H9 (cell line): ENCODE results near the gene MYO10. TPM values are rescaled to one million over a fixed set of nuclear protein-coding genes. Genes with fewer than 3 reads are reported as not detected.

Source experiments
- DNase-seq: peaks from one replicate; pipeline ENCODE4 v3.0.0-alpha.2; 2017
- H2AFZ ChIP-seq: one replicate; pipeline ENCODE4 v1.6.1; 2013; ENCODE audit warnings: mild to moderate bottlenecking, low read length, control low read depth, moderate library complexity
- H2AK5ac ChIP-seq: 2 replicates; pipeline ENCODE4 v1.6.1; 2013; ENCODE audit warnings: low read length, control low read depth, mixed read lengths; ENCODE audit not compliant: insufficient read length
- H2BK120ac ChIP-seq: one replicate; pipeline ENCODE4 v1.6.1; 2013; ENCODE audit warnings: low read depth, mild to moderate bottlenecking, low read length, control low read depth, inconsistent platforms; ENCODE audit not compliant: poor library complexity, severe bottlenecking
- H2BK12ac ChIP-seq: 2 replicates; pipeline ENCODE4 v1.6.1; 2013; ENCODE audit warnings: low read length, control low read depth, mixed read lengths, low read depth; ENCODE audit not compliant: insufficient read length
- H2BK15ac ChIP-seq: 2 replicates; pipeline ENCODE4 v1.6.1; 2013; ENCODE audit warnings: low read depth, low read length, control low read depth
- H2BK20ac ChIP-seq: one replicate; pipeline ENCODE4 v1.6.1; 2013; ENCODE audit warnings: low read depth, mild to moderate bottlenecking, low read length, control low read depth, inconsistent platforms; ENCODE audit not compliant: poor library complexity, severe bottlenecking
- H2BK5ac ChIP-seq: 2 replicates; pipeline ENCODE4 v1.6.1; 2013; ENCODE audit warnings: low read length, control low read depth, mixed read lengths; ENCODE audit not compliant: insufficient read length
- H3K14ac ChIP-seq: 2 replicates; pipeline ENCODE4 v1.6.1; 2013; ENCODE audit warnings: low read length, control low read depth; ENCODE audit not compliant: insufficient read depth
- H3K18ac ChIP-seq: 2 replicates; pipeline ENCODE4 v1.6.1; 2013; ENCODE audit warnings: low read depth, mild to moderate bottlenecking, mixed read lengths, low read length, control low read depth; ENCODE audit not compliant: insufficient read length
- H3K23ac ChIP-seq: 2 replicates; pipeline ENCODE4 v1.6.1; 2013; ENCODE audit warnings: low read length, control low read depth, mixed read lengths, low read depth; ENCODE audit not compliant: insufficient read length
- H3K23me2 ChIP-seq: 2 replicates; pipeline ENCODE4 v1.6.1; 2013; ENCODE audit warnings: low read depth, mild to moderate bottlenecking, mixed read lengths, low read length, control low read depth; ENCODE audit not compliant: insufficient read length, poor library complexity, severe bottlenecking
- H3K27ac ChIP-seq: 2 replicates; pipeline ENCODE4 v1.5.1; 2013; ENCODE audit warnings: low read length, control low read depth, mixed read lengths, low read depth; ENCODE audit not compliant: insufficient read length
- H3K27me3 ChIP-seq: 2 replicates; pipeline ENCODE4 v1.6.1; 2013; ENCODE audit warnings: low read length, control low read depth, inconsistent platforms; ENCODE audit not compliant: insufficient read depth
- H3K4ac ChIP-seq: 2 replicates; pipeline ENCODE4 v1.6.1; 2013; ENCODE audit warnings: low read depth, mild to moderate bottlenecking, control low read depth, inconsistent platforms, low read length, moderate library complexity
- H3K4me1 ChIP-seq: 2 replicates; pipeline ENCODE4 v1.6.1; 2013; ENCODE audit warnings: low read length, control low read depth, inconsistent platforms; ENCODE audit not compliant: insufficient read depth
- H3K4me2 ChIP-seq: 2 replicates; pipeline ENCODE4 v1.6.1; 2013; ENCODE audit warnings: low read length, control low read depth, mixed read lengths; ENCODE audit not compliant: insufficient read length, insufficient read depth
- H3K56ac ChIP-seq: 2 replicates; pipeline ENCODE4 v1.6.1; 2013; ENCODE audit warnings: low read depth, mild to moderate bottlenecking, mixed read lengths, low read length, control low read depth; ENCODE audit not compliant: insufficient read length
- H3K79me1 ChIP-seq: 2 replicates; pipeline ENCODE4 v1.6.1; 2013; ENCODE audit warnings: low read depth, mild to moderate bottlenecking, moderate library complexity, low read length, control low read depth, inconsistent platforms; ENCODE audit not compliant: insufficient read depth, poor library complexity, severe bottlenecking
- H3K79me2 ChIP-seq: 2 replicates; pipeline ENCODE4 v1.6.1; 2013; ENCODE audit warnings: low read length, control low read depth, inconsistent platforms; ENCODE audit not compliant: insufficient read depth
- H3K9ac ChIP-seq: 2 replicates; pipeline ENCODE4 v1.6.1; 2013; ENCODE audit warnings: low read length, control low read depth, mixed read lengths; ENCODE audit not compliant: insufficient read length; ENCODE audit errors: extremely low read depth
- H3K9me3 ChIP-seq: one replicate; pipeline ENCODE4 v1.6.1; 2013; ENCODE audit warnings: low read depth, low read length, inconsistent platforms; ENCODE audit not compliant: control insufficient read depth
- H3T11ph ChIP-seq: one replicate; pipeline ENCODE4 v1.6.1; 2013; ENCODE audit warnings: mild to moderate bottlenecking, low read length, control low read depth, inconsistent platforms
- H4K20me1 ChIP-seq: one replicate; pipeline ENCODE4 v1.6.1; 2013; ENCODE audit not compliant: control insufficient read depth, insufficient read length, insufficient read depth
- H4K5ac ChIP-seq: 2 replicates; pipeline ENCODE4 v1.6.1; 2013; ENCODE audit warnings: low read depth, mild to moderate bottlenecking, mixed read lengths, low read length, control low read depth; ENCODE audit not compliant: insufficient read length
- H4K8ac ChIP-seq: replicated peaks from 2 replicates; pipeline ENCODE4 v1.6.1; 2013; ENCODE audit warnings: low read length, control low read depth, mixed read lengths, low read depth; ENCODE audit not compliant: insufficient read length
- H4K91ac ChIP-seq: 2 replicates; pipeline ENCODE4 v1.6.1; 2013; ENCODE audit warnings: low read depth, mild to moderate bottlenecking, moderate library complexity, mixed read lengths, low read length, control low read depth; ENCODE audit not compliant: insufficient read length
- H3K27ac Mint-ChIP-seq, 3 experiments: 2 replicates in 2 of 3; 3 replicates in 1 of 3; pipeline ENCODE4 v1.8.0; 2020 to 2021; ENCODE audit warnings: mixed read lengths in 3 of 3, mild to moderate bottlenecking in 1 of 3, moderate library complexity in 1 of 3
- H3K27me3 Mint-ChIP-seq: 2 replicates; pipeline ENCODE4 v1.8.0; 2021; ENCODE audit warnings: low read depth, mild to moderate bottlenecking, moderate library complexity, mixed read lengths
- H3K36me3 Mint-ChIP-seq, 3 experiments: 2 replicates in 2 of 3; 3 replicates in 1 of 3; pipeline ENCODE4 v1.8.0; 2020 to 2021; ENCODE audit warnings: low read depth in 3 of 3, mixed read lengths in 3 of 3; ENCODE audit not compliant: insufficient read depth in 1 of 3
- H3K4me1 Mint-ChIP-seq, 2 experiments: 2 replicates each; pipeline ENCODE4 v1.8.0; 2020; ENCODE audit warnings: mixed read lengths in 2 of 2
- H3K4me3 Mint-ChIP-seq, 2 experiments: 2 replicates in 1 of 2; 3 replicates in 1 of 2; pipeline ENCODE4 v1.8.0; 2020 to 2021; ENCODE audit warnings: mild to moderate bottlenecking in 2 of 2, mixed read lengths in 2 of 2, moderate library complexity in 1 of 2
- H3K9me3 Mint-ChIP-seq, 2 experiments: 2 replicates in 1 of 2; 3 replicates in 1 of 2; pipeline ENCODE4 v1.8.0; 2020; ENCODE audit warnings: mild to moderate bottlenecking in 2 of 2, mixed read lengths in 2 of 2, moderate library complexity in 1 of 2
- CTCF ChIP-seq: fragments of 200-600 bp; sonication (generic); conservative IDR thresholded peaks from 3 replicates; pipeline ENCODE4 v1.8.0; 2021; ENCODE audit warnings: antibody characterized with exemption, mild to moderate bottlenecking
- WGBS: extraction: QIAGEN DNeasy Blood & Tissue Kit; methylation state at CpG from one replicate; pipeline ENCODE4 v1.1.7; 2013; ENCODE audit warnings: missing lambda C conversion rate, low lambda C conversion rate, mixed read lengths; ENCODE audit not compliant: insufficient read length; ENCODE audit errors: extremely low coverage; 5-methylcytosine and 5-hydroxymethylcytosine counted together
- total RNA-seq: library from RNA; stranded (reverse); gene quantifications from 2 replicates; pipeline ENCODE4 v1.2.1, GENCODE V29; 2021

Gene MYO10
- total RNA-seq, 1 experiment from 2014 or later: 127 TPM

DNA sequence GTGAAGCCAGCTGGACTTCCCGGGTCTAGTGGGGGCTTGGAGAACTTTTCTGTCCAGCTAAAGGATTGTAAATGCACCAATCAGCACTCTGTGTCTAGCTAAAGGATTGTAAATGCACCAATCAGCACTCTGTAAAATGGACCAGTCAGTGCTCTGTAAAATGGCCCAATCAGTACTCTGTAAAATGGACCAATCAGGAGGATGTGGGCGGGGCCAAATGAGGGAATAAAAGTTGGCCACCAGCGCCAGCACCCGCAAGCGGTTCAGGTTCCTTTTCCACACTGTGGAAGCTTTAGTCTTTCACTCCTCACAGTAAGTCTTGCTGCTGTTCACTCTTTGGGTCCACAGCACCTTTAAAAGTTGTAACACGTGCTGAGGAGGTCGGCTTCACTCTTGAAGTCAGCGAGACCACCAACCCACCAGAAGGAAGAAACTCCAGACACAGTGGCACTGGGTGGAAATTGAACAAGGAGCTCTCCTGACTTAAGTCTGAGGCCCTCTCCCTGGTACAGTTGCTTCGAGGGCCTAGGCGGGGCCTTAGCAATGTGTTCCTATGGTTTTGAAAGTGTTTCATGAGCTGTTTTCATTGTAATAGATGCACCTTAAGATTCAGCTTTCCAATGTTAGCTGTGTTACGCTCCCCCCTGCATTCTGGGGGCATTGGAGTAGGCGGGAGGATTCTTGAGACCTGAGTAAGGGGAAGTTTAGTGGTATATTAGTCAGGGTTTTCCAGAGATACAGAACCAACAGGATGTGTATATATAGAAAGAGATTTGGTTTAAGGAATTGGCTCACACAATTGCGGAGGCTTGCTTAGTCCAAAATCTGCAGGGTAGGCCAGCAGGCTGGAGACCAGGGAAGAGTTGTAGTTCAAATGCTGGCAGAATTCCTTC lies 21.5 kb upstream of the MYO10 start:
- no peaks in the 10 kb centered on the region for H4K20me1 ChIP-seq
- H3K27ac ChIP-seq: no peak overlapping the region
- Mint-ChIP-seq H3K27me3 (peaks cover 2% of the 10 kb centered on the region; the same call in 1 of the 2 replicates), H3K4me1 (peaks cover 4% of the 10 kb centered on the region in 2 experiments), H3K9me3 (peaks cover 0 to 2% of the 10 kb centered on the region in 2 experiments; a peak in 2 of 5 replicates), H3K36me3 (no peaks in the 10 kb centered on the region), H3K27ac (no peak overlapping the region), H3K4me3 (no peak overlapping the region)
- H4K91ac ChIP-seq: no peak overlapping the region
- no peak overlapping the region for H4K8ac ChIP-seq
- no peaks in the 10 kb centered on the region for H3K9me3 ChIP-seq
- no peak overlapping the region for H2BK12ac ChIP-seq
- no peak overlapping the region for H2BK20ac ChIP-seq
- no peaks in the 10 kb centered on the region for H3K79me1 ChIP-seq
- H3K4ac ChIP-seq: no peak overlapping the region
- no peak overlapping the region for H2BK120ac ChIP-seq
- no peak overlapping the region for H3K18ac ChIP-seq
- WGBS: no CpG with 5 or more reads among the region's 13 CpGs
- no peak for DNase-seq
- no peak overlapping the region for H3K9ac ChIP-seq
- H2AK5ac ChIP-seq: no peak overlapping the region
- H3K4me2 ChIP-seq: no peak overlapping the region
- H3K4me1 ChIP-seq: no peaks in the 10 kb centered on the region
- no peak for TF ChIP-seq CTCF
- no peak overlapping the region for H2BK15ac ChIP-seq
- H3K27me3 ChIP-seq: no peaks in the 10 kb centered on the region
- no peak overlapping the region for H4K5ac ChIP-seq
- H3K23ac ChIP-seq: no peak overlapping the region
- H3K14ac ChIP-seq: no peak overlapping the region
- H2BK5ac ChIP-seq: no peak overlapping the region
- no peak overlapping the region for H3K56ac ChIP-seq
- H3K79me2 ChIP-seq: no peaks in the 10 kb centered on the region
- no peak overlapping the region for H3T11ph ChIP-seq
- no peak overlapping the region for H2AFZ ChIP-seq
- H3K23me2 ChIP-seq: no peaks in the 10 kb centered on the region
